Mucosa of descending colon (tissue), 3 donors: Measurements from ENCODE around the gene E2F6. TPM values are rescaled to one million over a fixed set of nuclear protein-coding genes. Genes with fewer than 3 reads are reported as not detected.

Experiments
- ATAC-seq: fragments of 200-7000 bp; cut with Tn5 transposase; one replicate; pipeline ENCODE4 v1.9.1; 2020; ENCODE audit warnings: mild to moderate bottlenecking, moderate library complexity
- DNase-seq, 3 donors: peaks; one replicate each; pipeline ENCODE4 v3.0.0-alpha.2; 2020
- H3K36me3 ChIP-seq: fragments of 200-600 bp; one replicate; pipeline ENCODE4 v1.8.0; 2021; ENCODE audit warnings: low read depth, mild to moderate bottlenecking
- H3K4me1 ChIP-seq: fragments of 200-600 bp; one replicate; pipeline ENCODE4 v1.8.0; 2021; ENCODE audit warnings: low read depth, mild to moderate bottlenecking
- H3K4me3 ChIP-seq: fragments of 200-600 bp; one replicate; pipeline ENCODE4 v1.8.0; 2021; ENCODE audit warnings: mild to moderate bottlenecking
- H3K9me3 ChIP-seq: fragments of 200-600 bp; one replicate; pipeline ENCODE4 v1.8.0; 2021; ENCODE audit warnings: mild to moderate bottlenecking
- CTCF ChIP-seq: fragments of 200-600 bp; IDR thresholded peaks from one replicate; pipeline ENCODE4 v1.8.0; 2022; ENCODE audit warnings: antibody characterized with exemption, mild to moderate bottlenecking
- intact Hi-C, 2 donors: fragments of 100-400 bp; cut with DNase I in 1 of 2; cut with micrococcal nuclease in 1 of 2; formaldehyde crosslinking; loops; one replicate each; pipeline versions ENCODE4 v1.11.0 to v1.11.1; 2022; cut with DNase I, micrococcal nuclease
- total RNA-seq, 3 donors: library from RNA; stranded (reverse); fragmentation: NEBNext Ultra II Directional in 2 of 3; extraction: Animal tissue kit (Norgen Biotek cat#: 25700) in 2 of 3; gene quantifications; one replicate each; pipeline versions ENCODE4 v1.2.1 to v1.2.4, GENCODE V29; 2021 to 2023
- donor health status: DM: no; HTN: no; CAD: no; lungs with moderate emphysema.
- donor health status: DM: no; HTN: no; CAD: no.
- donor health status: DM: no; HTN: yes; CAD: no.

Gene E2F6
- total RNA-seq, 3 donors from 2014 or later = 4.3 to 12.6 (median 5.6) TPM

GRCh38 chr2:11482473-11483035 lies 16.6 kb upstream of the E2F6 start:
- intact Hi-C loops = loop anchor here in 1 of 2 donors (5.0 to 10.0 kb wide), 2 partner anchors 105 to 302 kb away; no protein-coding TSS in a partner anchor
- Histone ChIP-seq H3K4me3 (no peak overlapping the region), H3K4me1 (peaks cover 6% of the 10 kb centered on the region), H3K9me3 (no peaks in the 10 kb centered on the region), H3K36me3 (no peaks in the 10 kb centered on the region)
- ATAC-seq (peak; percentile 44), DNase-seq (no peak)
- TF ChIP-seq CTCF = no peak

- H3K9me3 ChIP-seq = no peaks in the 10 kb centered on the region
- ATAC-seq (no peak), DNase-seq (no peak)
- intact Hi-C loops = loop anchor here in 1 of 2 donors (5.0 to 10.0 kb wide), 2 partner anchors 105 to 303 kb away; no protein-coding TSS in a partner anchor
- peaks cover 6% of the 10 kb centered on the region for H3K4me1 ChIP-seq
- H3K36me3 ChIP-seq = no peaks in the 10 kb centered on the region
- H3K4me3 ChIP-seq = no peak overlapping the region
- TF ChIP-seq CTCF = no peak
Observed at GRCh38 chr2:11481789-11482472, 16.0 kb upstream of the E2F6 start.

- intact Hi-C loops = loop anchor here in 1 of 2 donors (5.0 to 10.0 kb wide), 2 partner anchors 106 to 303 kb away; no protein-coding TSS in a partner anchor
Observed at GRCh38 chr2:11481426-11481788, 15.4 kb upstream of the E2F6 start.

GRCh38 chr2:11480859-11481258 lies 14.9 kb upstream of the E2F6 start:
- DNase-seq (no peak), ATAC-seq (no peak)
- peaks cover 6% of the 10 kb centered on the region for H3K4me1 ChIP-seq
- no peak for TF ChIP-seq CTCF
- H3K9me3 ChIP-seq = no peaks in the 10 kb centered on the region
- H3K4me3 ChIP-seq = no peak overlapping the region
- intact Hi-C loops = loop anchor here in 1 of 2 donors (5.0 to 10.0 kb wide), 2 partner anchors 106 to 304 kb away; no protein-coding TSS in a partner anchor
- no peaks in the 10 kb centered on the region for H3K36me3 ChIP-seq

More at GRCh38 chr2:11481426-11481788, 15.4 kb upstream of the E2F6 start:
- DNase-seq (no peak), ATAC-seq (no peak)
- peaks cover 6% of the 10 kb centered on the region for H3K4me1 ChIP-seq
- H3K9me3 ChIP-seq = no peaks in the 10 kb centered on the region
- no peak for TF ChIP-seq CTCF
- no peak overlapping the region for H3K4me3 ChIP-seq
- H3K36me3 ChIP-seq = no peaks in the 10 kb centered on the region

GRCh38 chr2:11480406-11480805 lies 14.4 kb upstream of the E2F6 start:
- Histone ChIP-seq H3K36me3 (no peaks in the 10 kb centered on the region), H3K4me3 (no peak overlapping the region), H3K4me1 (peaks cover 6% of the 10 kb centered on the region), H3K9me3 (no peaks in the 10 kb centered on the region)
- ATAC-seq (no peak), DNase-seq (no peak)
- no peak for TF ChIP-seq CTCF
- intact Hi-C loops = loop anchor here in 1 of 2 donors (5.0 to 10.0 kb wide), 2 partner anchors 107 to 304 kb away; no protein-coding TSS in a partner anchor
